ENCODE data around the gene F8. TPM values are rescaled to one million over a fixed set of nuclear protein-coding genes. Genes with fewer than 3 reads are reported as not detected.

The F8 gene
- total RNA-seq, 1 donor from 2014 or later: 3.5 TPM

DNA sequence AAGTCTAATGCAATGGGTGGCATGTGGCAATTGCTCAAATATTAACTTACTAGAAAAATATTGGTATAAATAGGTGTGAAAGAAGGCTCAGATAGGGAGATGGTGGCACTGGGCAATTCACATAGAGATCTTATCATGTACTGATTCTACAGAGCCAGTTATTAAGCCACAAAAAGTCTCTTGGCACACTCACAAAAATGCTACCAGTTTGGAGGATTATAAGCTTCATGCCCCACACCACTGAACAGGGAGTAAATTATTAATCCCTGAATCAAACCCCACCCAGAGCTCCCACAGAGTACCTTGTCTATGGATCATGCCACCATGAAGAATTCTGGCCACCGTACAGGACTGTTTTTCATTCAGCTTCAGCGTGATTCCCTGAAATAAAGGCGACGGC lies 231.1 kb downstream of the F8 start:
- no peak for DNase-seq (ENCODE audit: low spot score)
- peaks cover under 1% of the 10 kb centered on the region for H3K4me1 Mint-ChIP-seq (ENCODE audit: low read depth)
- TF ChIP-seq, protein P1, sequence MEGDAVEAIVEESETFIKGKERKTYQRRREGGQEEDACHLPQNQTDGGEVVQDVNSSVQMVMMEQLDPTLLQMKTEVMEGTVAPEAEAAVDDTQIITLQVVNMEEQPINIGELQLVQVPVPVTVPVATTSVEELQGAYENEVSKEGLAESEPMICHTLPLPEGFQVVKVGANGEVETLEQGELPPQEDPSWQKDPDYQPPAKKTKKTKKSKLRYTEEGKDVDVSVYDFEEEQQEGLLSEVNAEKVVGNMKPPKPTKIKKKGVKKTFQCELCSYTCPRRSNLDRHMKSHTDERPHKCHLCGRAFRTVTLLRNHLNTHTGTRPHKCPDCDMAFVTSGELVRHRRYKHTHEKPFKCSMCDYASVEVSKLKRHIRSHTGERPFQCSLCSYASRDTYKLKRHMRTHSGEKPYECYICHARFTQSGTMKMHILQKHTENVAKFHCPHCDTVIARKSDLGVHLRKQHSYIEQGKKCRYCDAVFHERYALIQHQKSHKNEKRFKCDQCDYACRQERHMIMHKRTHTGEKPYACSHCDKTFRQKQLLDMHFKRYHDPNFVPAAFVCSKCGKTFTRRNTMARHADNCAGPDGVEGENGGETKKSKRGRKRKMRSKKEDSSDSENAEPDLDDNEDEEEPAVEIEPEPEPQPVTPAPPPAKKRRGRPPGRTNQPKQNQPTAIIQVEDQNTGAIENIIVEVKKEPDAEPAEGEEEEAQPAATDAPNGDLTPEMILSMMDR (IDR thresholded peaks at IDR 0.05): no peak
- peaks cover 24% of the 10 kb centered on the region for H3K9me3 Mint-ChIP-seq (ENCODE audit: low read depth)
- no peaks in the 10 kb centered on the region for H3K27me3 Mint-ChIP-seq (ENCODE audit: low read depth)
- no peaks in the 10 kb centered on the region for H3K36me3 Mint-ChIP-seq (ENCODE audit: low read depth)
- H3K4me3 Mint-ChIP-seq (ENCODE audit: unreplicated experiment): no peak overlapping the region
- H3K27ac Mint-ChIP-seq (ENCODE audit: unreplicated experiment): no peak overlapping the region

Small RNAs within 50 kb of the gene (microRNA-seq; reads per million reads assigned to microRNA genes)
- gene MIR1184-1 (ENCODE audit: borderline number of aligned reads): not detected

Other genes starting within 250 kb of the F8 start
- 9.0 to 14.2 TPM (median 13.3 TPM) in 3 replicates for gene MPP1, start 217.2 kb downstream of the F8 start, total RNA-seq
- gene SMIM9, start 188.1 kb downstream of the F8 start, total RNA-seq: not detected in 3 replicates
- gene F8A1, start 136.4 kb downstream of the F8 start, total RNA-seq: 22.8 to 34.0 TPM (median 29.6 TPM) in 3 replicates
- 36.9 to 51.7 TPM (median 44.2 TPM) in 3 replicates for gene FUNDC2, start 4.1 kb upstream of the F8 start, total RNA-seq
- 6.7 to 8.0 TPM (median 7.7 TPM) in 3 replicates for gene CMC4, start 48.4 kb upstream of the F8 start, total RNA-seq
- 13.5 to 20.7 TPM (median 18.6 TPM) in 3 replicates for gene MTCP1, start 48.4 kb upstream of the F8 start, total RNA-seq
- 14.2 to 17.2 TPM (median 15.8 TPM) in 3 replicates for gene BRCC3, start 48.8 kb upstream of the F8 start, total RNA-seq
- 35.5 to 42.9 TPM (median 38.5 TPM) in 3 replicates for gene VBP1, start 193.7 kb upstream of the F8 start, total RNA-seq
- 2.0 to 3.1 TPM (median 3.1 TPM) in 3 replicates for gene RAB39B, start 241.8 kb upstream of the F8 start, total RNA-seq